Measurements from ENCODE around the gene TNS1.

TNS1 gene

DNA sequence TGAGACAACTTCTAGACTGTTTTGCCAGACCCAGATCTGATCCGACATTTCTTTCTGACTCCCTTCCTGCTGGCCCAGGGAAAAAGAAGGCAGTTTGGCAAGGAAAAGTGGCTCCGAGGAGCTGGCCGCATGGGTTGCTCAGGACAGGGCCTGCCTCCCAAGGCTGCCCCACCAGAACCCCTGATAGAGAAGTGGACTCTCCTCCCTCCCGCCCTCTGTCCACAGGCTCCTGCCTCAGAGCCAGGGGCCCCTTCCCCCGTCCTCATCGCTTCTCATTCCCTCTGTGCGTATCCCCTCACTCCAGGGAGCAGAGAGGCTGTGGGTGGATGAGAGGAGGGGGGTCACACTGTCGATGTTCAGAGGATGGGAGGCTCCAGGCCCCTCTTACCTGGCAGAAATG lies 110.2 kb downstream of the TNS1 start:
- no peak for DNase-seq

DNA sequence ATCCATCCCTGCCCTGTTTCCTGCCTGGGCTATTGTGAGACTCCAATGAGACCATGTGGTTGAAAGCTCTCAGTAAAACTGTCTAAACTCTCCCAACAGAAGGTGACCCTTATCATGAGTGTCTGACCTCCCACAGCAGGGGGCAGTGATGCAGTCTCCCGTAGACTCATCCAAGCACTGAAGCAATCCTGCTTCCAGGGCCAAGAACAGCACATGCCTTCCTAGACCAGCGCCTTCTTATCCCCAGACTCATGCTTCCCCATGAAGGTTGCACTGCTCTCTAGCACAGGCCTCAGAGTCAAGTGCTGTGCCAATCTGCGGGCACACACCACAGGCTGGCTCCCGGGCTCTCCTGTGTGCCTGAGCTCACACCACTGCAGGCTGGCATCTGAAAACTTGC lies 112.3 kb downstream of the TNS1 start:
- no peak for DNase-seq

- no peak for DNase-seq
These were observed 113.1 kb downstream of the TNS1 start for GRCh38 chr2:217889656-217890055.

DNA sequence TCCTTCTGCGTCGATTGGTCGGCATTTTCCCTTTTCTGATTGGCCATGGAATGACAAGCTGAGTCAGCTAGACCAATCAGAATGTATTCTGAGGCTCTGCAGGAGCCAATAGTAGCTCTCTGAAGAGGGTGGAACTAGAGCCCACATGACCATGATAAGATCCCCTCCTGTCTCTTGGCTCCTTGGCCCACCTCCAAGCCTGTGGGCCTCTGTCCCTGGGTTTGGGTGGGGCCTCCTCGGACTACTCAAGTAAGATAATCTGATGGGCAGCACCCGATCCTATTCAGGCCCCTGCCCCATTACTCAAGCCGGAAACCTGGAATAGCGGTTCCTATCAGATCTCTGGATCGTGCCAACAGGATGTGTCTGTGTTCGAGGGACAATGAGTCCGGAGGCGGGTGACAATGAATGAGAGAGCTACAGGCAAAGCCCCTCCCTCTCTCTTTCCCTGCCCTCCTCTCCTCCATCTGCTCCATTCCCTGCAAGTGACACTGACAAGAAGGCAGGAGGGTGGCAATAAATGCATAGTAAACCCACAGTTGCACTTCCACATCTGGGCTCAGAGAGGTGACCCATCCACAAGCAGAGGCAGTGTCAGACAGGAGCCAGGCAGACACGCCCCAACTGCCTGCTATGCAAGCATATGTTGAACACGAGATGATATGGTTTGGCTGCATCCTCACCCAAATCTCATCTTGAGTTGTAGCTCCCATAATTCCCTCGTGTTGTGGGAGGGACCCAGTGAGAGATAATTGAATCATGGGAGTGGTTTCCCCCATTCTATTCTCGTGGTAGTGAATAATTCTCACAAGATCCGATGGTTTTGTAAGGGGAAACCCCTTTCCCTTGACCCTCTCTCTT lies 114.7 kb downstream of the TNS1 start:
- no peak for DNase-seq

- peak; percentile 73 for DNase-seq
These were observed 116.0 kb downstream of the TNS1 start for GRCh38 chr2:217886720-217887309.

- DNase-seq, result no peak
These were observed 116.7 kb downstream of the TNS1 start for GRCh38 chr2:217886091-217886490.

GRCh38 chr2:217884985-217885384 lies 117.8 kb downstream of the TNS1 start:
- no peak for DNase-seq

DNA sequence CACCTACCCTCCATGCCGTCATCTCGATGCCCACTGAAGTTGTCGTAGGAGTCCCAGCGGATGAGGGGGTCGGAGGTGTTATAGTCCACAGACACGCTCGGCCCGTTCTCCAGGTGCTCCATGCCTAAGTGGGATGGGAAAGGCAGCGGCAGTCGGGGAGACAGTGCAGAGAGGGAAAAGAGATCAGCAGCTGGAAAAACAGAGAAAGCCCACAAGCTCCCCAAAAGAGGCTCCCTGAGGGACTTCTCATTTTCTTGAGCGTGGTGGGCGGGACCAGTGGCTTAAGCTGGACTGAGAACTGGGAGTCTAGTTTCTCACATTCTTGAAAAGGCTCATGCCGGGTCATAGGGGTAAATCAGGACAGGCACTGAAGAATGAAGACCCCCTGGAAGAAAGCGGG lies 121.9 kb downstream of the TNS1 start:
- DNase-seq, result no peak

DNA sequence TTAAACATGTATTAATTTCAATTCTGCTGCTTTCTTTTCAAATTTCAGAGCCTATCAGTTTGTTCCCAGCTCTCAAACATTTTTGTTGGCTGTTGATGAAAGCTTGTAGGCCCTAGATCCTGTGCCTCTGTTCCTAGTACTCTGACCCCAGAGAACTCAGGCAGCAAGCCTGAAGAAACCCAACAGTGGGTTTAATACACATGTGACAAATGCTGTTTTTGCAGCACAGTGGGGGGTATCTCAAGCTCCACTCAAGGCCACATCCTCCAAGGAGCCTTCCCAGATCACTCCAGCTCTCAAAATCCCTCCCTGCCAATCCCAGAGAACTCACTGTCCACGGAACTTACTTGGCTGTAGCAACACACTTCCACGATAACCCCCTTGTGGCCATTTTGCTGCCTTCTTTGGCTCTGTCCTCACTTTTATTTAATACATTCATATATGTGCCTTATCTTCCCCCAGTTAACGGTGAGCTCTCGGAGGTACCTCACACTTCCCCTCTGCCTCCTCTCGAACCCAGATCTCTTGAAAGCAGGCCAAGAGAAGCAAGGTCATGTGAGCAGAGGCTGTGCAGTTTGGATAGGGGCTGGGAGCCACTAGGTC lies 122.4 kb downstream of the TNS1 start:
- DNase-seq, result no peak

GRCh38 chr2:217878915-217879590 lies 123.7 kb downstream of the TNS1 start:
- no peak for DNase-seq

GRCh38 chr2:217877866-217878265 lies 124.9 kb downstream of the TNS1 start:
- DNase-seq, result no peak

DNA sequence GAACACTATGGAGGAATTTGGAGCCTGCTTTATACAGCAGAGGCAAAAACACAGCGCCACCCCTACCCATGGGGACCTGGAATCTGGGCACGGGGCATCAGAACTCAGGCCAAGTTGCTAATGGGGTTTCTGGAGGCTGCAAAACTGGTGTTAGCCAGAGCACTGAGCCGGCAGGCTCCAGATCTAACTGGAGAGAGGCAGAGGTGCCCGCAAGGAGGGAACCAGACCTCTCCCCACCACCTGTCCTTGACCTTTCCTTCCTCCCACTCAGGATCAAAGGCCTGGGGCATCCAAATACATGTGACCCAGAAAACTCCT lies 126.6 kb downstream of the TNS1 start:
- no peak for DNase-seq

DNA sequence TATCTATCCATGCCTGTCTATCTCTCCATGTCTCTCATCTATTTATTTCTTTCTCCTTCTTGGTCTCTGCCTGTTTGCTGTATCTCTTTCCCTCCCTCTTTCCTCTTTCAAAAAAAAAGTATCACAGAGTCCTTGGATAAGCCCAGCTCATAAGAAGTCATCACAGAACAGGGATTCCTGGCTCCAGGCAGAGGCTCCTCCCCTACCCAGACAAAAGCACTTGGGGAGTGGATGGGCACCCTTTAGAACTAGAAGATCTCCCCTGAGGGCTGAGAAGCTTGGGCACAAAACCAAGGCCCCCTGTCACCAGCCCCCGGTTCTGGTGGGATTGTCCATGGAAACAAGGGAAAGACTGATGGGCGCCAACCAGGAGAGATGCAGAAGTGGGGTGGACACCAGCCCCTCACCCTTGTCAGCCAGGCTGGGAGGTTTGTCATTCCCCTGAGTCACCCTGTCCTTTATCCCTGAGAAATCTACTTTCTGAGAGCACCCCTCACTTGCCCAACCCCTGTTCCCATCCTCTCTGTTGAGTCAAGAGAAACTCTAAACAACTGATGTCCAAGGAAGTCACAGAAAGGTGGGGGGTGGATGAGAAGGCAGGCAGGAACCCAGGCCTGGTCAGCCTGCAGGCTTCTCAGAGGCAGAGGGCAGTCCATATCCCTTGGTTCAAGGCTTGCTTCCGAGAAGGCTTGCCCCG lies 127.1 kb downstream of the TNS1 start:
- DNase-seq, result no peak

GRCh38 chr2:217875138-217875537 lies 127.7 kb downstream of the TNS1 start:
- DNase-seq, result no peak

DNA sequence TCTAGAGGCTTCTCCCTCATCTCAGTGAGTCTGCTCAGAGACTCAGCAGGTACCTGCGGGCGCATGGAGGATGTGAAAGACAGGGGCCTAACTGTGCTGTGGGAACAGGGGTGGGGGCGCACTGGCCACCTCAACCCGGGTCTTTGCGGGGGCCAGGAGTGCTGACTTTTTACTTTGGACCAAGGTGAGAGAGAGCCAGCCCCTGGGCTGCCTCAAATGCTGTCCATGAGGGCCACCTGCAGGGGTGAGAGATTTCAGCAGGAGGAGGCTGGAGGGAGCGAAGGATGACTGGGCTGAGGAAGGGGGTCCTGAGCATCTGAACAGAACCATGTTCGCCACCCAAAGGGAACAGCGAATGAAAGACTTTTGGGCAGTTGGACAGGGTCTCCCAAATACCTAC lies 129.4 kb downstream of the TNS1 start:
- no peak for DNase-seq

DNA sequence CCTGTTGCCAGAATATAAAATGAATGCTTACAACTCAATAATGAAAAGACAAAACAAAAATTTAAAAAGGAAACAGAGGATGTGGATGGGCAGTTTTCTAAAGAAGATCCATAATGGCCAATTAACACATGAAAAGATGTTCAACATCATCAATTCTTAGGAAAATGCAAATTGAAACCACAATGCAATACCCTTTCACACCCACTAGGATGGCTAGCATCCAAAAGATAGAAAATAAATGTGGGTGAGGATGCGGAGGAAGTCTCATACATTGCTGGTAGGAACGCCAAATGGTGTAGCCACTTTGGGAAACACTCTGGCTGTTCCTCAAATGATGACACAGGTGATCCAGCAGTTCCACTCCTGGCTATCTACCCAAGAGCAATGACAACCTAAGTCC lies 130.5 kb downstream of the TNS1 start:
- DNase-seq, result no peak

DNA sequence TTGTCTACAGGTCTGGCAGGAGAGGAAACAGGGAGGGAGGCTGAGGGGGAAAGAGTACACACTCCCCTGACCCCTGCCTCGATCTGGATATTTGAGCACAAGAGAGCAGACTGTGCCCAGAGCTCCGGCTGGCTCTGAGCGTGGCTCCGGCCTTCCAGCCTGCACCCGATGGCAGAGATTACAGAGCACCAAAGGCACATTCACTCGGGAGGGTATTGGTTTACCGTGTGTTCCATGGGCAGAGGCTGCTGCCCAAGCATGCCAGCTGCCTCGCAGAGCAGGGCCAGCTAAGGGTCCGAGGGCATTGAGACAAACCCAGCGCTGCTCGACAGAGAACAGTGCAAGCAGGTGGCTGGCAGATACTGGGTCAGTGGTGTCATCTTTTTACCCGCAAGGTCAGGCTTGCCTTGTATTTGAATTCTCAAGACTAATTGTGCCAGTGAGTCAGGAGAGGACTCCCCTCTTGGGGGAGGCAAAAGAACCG lies 132.2 kb downstream of the TNS1 start:
- DNase-seq, result no peak

DNA sequence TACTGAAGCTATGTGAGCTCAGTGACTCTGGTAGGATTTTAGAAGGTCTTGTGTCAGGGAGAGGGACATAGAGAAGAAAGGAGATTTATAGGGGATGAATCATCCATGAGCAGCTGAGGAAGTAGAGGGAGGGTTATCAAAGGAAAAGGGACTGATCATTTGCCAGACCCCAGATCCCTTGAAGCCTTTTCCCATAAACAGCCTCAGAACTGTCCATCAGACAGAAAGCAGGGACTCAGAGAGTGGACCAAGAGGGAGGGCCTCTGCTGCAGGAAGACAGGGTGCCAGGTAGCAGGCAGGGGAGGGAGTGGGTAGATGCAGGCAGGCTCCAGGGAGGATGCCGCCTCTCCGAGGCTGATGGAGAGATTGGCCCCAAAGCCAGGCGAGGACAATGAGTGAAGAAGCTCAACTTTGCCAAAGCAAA lies 133.9 kb downstream of the TNS1 start:
- DNase-seq, result no peak

DNA sequence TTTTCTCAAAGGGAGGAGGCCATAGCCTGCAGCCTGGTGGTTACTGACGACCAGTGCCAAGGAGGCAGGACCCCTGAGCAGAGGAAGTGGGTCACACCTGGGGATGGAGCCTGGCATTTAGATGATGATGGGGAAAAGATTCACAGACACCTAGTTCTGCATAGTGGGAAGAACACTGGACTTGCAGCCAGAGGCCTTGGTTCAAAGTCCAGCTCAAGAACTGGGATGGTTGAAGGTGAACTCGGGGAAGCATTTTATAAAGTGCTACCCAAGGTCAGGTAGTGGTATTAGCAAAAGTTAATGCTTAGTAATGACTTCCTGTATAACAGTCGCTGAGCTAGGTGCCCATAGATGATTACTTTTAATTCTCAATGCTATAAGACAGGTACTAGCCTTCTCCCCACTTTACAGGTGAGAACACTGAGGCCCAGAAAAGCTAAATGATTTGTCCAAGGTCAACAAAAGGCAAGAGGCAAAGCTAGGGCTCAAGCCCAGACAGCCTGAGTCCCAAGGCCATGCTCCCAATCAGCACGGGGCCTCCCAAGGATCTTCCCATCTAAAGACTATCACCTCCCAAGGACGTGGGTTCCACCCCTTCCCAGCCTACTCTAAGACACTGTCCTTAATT lies 134.4 kb downstream of the TNS1 start:
- DNase-seq, result no peak

DNA sequence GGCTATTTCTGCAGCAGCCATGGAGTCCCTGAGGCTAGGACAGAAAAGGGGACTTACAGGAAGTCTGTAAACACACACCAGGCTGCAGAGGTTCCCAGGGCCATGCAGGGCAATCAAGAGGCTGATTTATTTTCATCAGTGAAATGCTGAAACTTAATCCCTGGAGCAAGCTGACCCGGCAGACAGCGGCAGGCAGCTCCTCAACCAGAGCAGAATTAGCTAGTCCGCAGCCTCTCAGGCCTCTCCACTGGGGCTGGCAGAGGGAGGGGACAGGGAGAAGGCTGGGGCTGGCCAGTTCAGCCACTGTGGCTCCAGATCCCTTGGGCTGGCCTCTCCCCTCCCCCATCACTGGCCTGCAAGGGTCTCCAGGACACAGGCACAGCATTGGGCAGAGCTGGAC lies 136.3 kb downstream of the TNS1 start:
- no peak for DNase-seq

GRCh38 chr2:217864963-217865772 lies 137.6 kb downstream of the TNS1 start:
- no peak for DNase-seq

GRCh38 chr2:217863883-217864282 lies 138.9 kb downstream of the TNS1 start:
- no peak for DNase-seq
